Keratinocyte (primary cell): ENCODE results near the gene SPECC1. TPM values are rescaled to one million over a fixed set of nuclear protein-coding genes. Genes with fewer than 3 reads are reported as not detected.

Experiments used
- DNase-seq: peaks from one replicate; pipeline ENCODE4 v3.0.0-alpha.2; 2011; ENCODE audit warnings: low read depth, missing footprints, low spot score
- FAIRE-seq: peaks from 2 replicates; lab custom pipeline; 2011; peaks lifted over from hg19 to GRCh38; lab: Jason Lieb, UNC
- H2AFZ ChIP-seq: 2 replicates; pipeline ENCODE4 v1.6.0; 2012; ENCODE audit warnings: low read length, control low read depth, inconsistent platforms; ENCODE audit not compliant: control insufficient read depth
- H3K27ac ChIP-seq: 2 replicates; pipeline ENCODE4 v1.5.1; 2011; ENCODE audit warnings: low read length; ENCODE audit not compliant: control insufficient read depth, insufficient read depth
- H3K27me3 ChIP-seq: 3 replicates; pipeline ENCODE4 v1.6.0; 2011; ENCODE audit warnings: low read length; ENCODE audit not compliant: control insufficient read depth, insufficient read depth; ENCODE audit errors: extremely low read depth
- H3K36me3 ChIP-seq, 2 experiments: 2 replicates in 1 of 2; 3 replicates in 1 of 2; pipeline ENCODE4 v1.5.1; 2011; ENCODE audit warnings: low read length in 2 of 2, mild to moderate bottlenecking in 1 of 2; ENCODE audit not compliant: control insufficient read depth in 2 of 2, insufficient read depth in 2 of 2; ENCODE audit errors: extremely low read depth in 1 of 2
- H3K4me1 ChIP-seq: 3 replicates; pipeline ENCODE4 v1.5.1; 2011; ENCODE audit warnings: low read length; ENCODE audit not compliant: control insufficient read depth, insufficient read depth; ENCODE audit errors: extremely low read depth
- H3K4me2 ChIP-seq: 3 replicates; pipeline ENCODE4 v1.6.0; 2011; ENCODE audit warnings: low read depth, low read length; ENCODE audit not compliant: control insufficient read depth, insufficient read depth; ENCODE audit errors: extremely low read depth
- H3K4me3 ChIP-seq, 3 experiments: fragments of 200-600 bp in 1 of 3; sonication (generic) in 1 of 3; 2 replicates in 2 of 3; 3 replicates in 1 of 3; pipeline ENCODE4 v1.5.1; 2011 to 2016; ENCODE audit warnings: low read length in 3 of 3, mild to moderate bottlenecking in 3 of 3, control low read depth in 2 of 3, inconsistent platforms in 1 of 3, low read depth in 1 of 3, mixed read lengths in 1 of 3, mixed run types in 1 of 3, moderate library complexity in 1 of 3; ENCODE audit not compliant: control insufficient read depth in 2 of 3, insufficient read depth in 2 of 3; ENCODE audit errors: extremely low read depth in 1 of 3
- H3K79me2 ChIP-seq: 2 replicates; pipeline ENCODE4 v1.6.0; 2012; ENCODE audit warnings: low read length; ENCODE audit not compliant: control insufficient read depth, insufficient read depth
- H3K9ac ChIP-seq: 3 replicates; pipeline ENCODE4 v1.6.0; 2011; ENCODE audit warnings: low read length; ENCODE audit not compliant: control insufficient read depth, insufficient read depth; ENCODE audit errors: extremely low read depth
- H3K9me1 ChIP-seq: 3 replicates; pipeline ENCODE4 v1.6.0; 2011; ENCODE audit warnings: low read length; ENCODE audit not compliant: control insufficient read depth, insufficient read depth; ENCODE audit errors: extremely low read depth
- H3K9me3 ChIP-seq: 2 replicates; pipeline ENCODE4 v1.5.1; 2012; ENCODE audit warnings: low read depth, low read length; ENCODE audit not compliant: control insufficient read depth
- H4K20me1 ChIP-seq: 3 replicates; pipeline ENCODE4 v1.6.0; 2011; ENCODE audit warnings: low read length; ENCODE audit not compliant: control insufficient read depth, insufficient read depth; ENCODE audit errors: extremely low read depth
- CTCF ChIP-seq, 3 experiments: IDR thresholded peaks in 1 of 3; conservative IDR thresholded peaks in 1 of 3; optimal IDR thresholded peaks in 1 of 3; 2 replicates in 2 of 3; 3 replicates in 1 of 3; pipeline versions ENCODE3 to v1.5.1; 2011; ENCODE audit warnings: low read length in 3 of 3, mild to moderate bottlenecking in 3 of 3, moderate library complexity in 2 of 3, control low read depth in 1 of 3, inconsistent platforms in 1 of 3; ENCODE audit not compliant: insufficient read depth in 2 of 3; ENCODE audit errors: extremely low read depth in 1 of 3
- EZH2 ChIP-seq: IDR thresholded peaks from one replicate; pipeline ENCODE4 v1.6.1; 2012; ENCODE audit warnings: inconsistent platforms, mild to moderate bottlenecking, low read length, moderate library complexity
- dilution Hi-C: fragments of 300-500 bp; cut with MboI; formaldehyde crosslinking; loops from one replicate; pipeline ENCODE4 v1.7.0; 2020; ENCODE audit warnings: low sequenced_read_pairs; ENCODE audit not compliant: extremely low pct_ligation_motif_present
- polyA plus RNA-seq, 5 experiments: library from polyadenylated mRNA; depleted of rRNA in 3 of 5; stranded (reverse) in 3 of 5; stranded (forward) in 1 of 5; unstranded in 1 of 5; fragments of >200 nt; gene quantifications; 1 replicate in 1 of 5; 2 replicates in 3 of 5; 3 replicates in 1 of 5; pipeline versions ENCODE4 v1.2.1 to v1.2.3, GENCODE V29; 2011 to 2012; ENCODE audit warnings: missing spikeins in 2 of 5, low read depth in 1 of 5, low replicate concordance in 1 of 5

The SPECC1 gene
- polyA plus RNA-seq, 1 donor (not counting 4 experiments of a cell fraction or from before 2014, with no cell fraction given), result 20.9 TPM

- Histone ChIP-seq H3K9ac (no peak overlapping the region), H3K4me3 (no peak overlapping the region), H3K9me3 (no peaks in the 10 kb centered on the region), H3K27ac (no peak overlapping the region), H4K20me1 (no peaks in the 10 kb centered on the region), H3K4me1 (peaks cover 3% of the 10 kb centered on the region), H2AFZ (no peak overlapping the region), H3K4me2 (no peak overlapping the region), H3K27me3 (no peaks in the 10 kb centered on the region), H3K36me3 (peaks cover 16 to 17% of the 10 kb centered on the region in 2 experiments), H3K9me1 (no peaks in the 10 kb centered on the region), H3K79me2 (no peaks in the 10 kb centered on the region)
- no peak for TF ChIP-seq EZH2
- TF ChIP-seq CTCF (optimal IDR thresholded peaks at IDR 0.05 in 1 of 3, IDR thresholded peaks at IDR 0.05 in 1 of 3, conservative IDR thresholded peaks at IDR 0.05 in 1 of 3; ENCODE audit: extremely low read depth in 1 of 3, insufficient read depth in 2 of 3, low read length in 3 of 3), result no peak
- FAIRE-seq (no peak), DNase-seq (no peak)
- dilution Hi-C loops, result no loop called here
Observed at GRCh38 chr17:20257798-20258197, 248.6 kb downstream of the SPECC1 start.

- no peaks in the 10 kb centered on the region for H3K9me1 ChIP-seq
- no peak overlapping the region for H2AFZ ChIP-seq
- no peak overlapping the region for H3K4me3 ChIP-seq
- no peak for FAIRE-seq
- H3K27me3 ChIP-seq, result no peaks in the 10 kb centered on the region
- no peak for DNase-seq
- H3K79me2 ChIP-seq, result no peaks in the 10 kb centered on the region
- H3K27ac ChIP-seq, result no peak overlapping the region
- H3K36me3 ChIP-seq, result peaks cover 11 to 14% of the 10 kb centered on the region in 2 experiments
- peaks cover 12% of the 10 kb centered on the region for H3K4me1 ChIP-seq
- H4K20me1 ChIP-seq, result no peaks in the 10 kb centered on the region
- H3K9ac ChIP-seq, result no peak overlapping the region
- no peaks in the 10 kb centered on the region for H3K9me3 ChIP-seq
- dilution Hi-C loops, result no loop called here
- H3K4me2 ChIP-seq, result no peak overlapping the region
- no peak for TF ChIP-seq CTCF (optimal IDR thresholded peaks at IDR 0.05 in 1 of 3, IDR thresholded peaks at IDR 0.05 in 1 of 3, conservative IDR thresholded peaks at IDR 0.05 in 1 of 3; ENCODE audit: extremely low read depth in 1 of 3, insufficient read depth in 2 of 3, low read length in 3 of 3)
Observed at GRCh38 chr17:20259668-20260067, 250.5 kb downstream of the SPECC1 start.
